Stimulated activated naive CD8-positive, alpha-beta T cell treated with anti-CD3 and anti-CD28 coated beads, Interleukin-15, Interleukin-2, amounts not matched to agents 100 ng/mL and 50 ng/mL, for 24 hours (primary cell): ENCODE data around the gene IKBKE.

Experiments
- H3K27ac Mint-ChIP-seq: one replicate; pipeline ENCODE4 v1.8.0; 2021; ENCODE audit warnings: mild to moderate bottlenecking, mixed read lengths
- H3K27me3 Mint-ChIP-seq: one replicate; pipeline ENCODE4 v1.8.0; 2021; ENCODE audit warnings: mixed read lengths
- H3K36me3 Mint-ChIP-seq: one replicate; pipeline ENCODE4 v1.8.0; 2021; ENCODE audit warnings: low read depth, mixed read lengths
- H3K4me1 Mint-ChIP-seq: one replicate; pipeline ENCODE4 v1.8.0; 2021; ENCODE audit warnings: low read depth, mixed read lengths
- H3K4me3 Mint-ChIP-seq: one replicate; pipeline ENCODE4 v1.8.0; 2021; ENCODE audit warnings: mild to moderate bottlenecking, mixed read lengths
- H3K9me3 Mint-ChIP-seq: one replicate; pipeline ENCODE4 v1.8.0; 2021; ENCODE audit warnings: mixed read lengths

IKBKE gene

DNA sequence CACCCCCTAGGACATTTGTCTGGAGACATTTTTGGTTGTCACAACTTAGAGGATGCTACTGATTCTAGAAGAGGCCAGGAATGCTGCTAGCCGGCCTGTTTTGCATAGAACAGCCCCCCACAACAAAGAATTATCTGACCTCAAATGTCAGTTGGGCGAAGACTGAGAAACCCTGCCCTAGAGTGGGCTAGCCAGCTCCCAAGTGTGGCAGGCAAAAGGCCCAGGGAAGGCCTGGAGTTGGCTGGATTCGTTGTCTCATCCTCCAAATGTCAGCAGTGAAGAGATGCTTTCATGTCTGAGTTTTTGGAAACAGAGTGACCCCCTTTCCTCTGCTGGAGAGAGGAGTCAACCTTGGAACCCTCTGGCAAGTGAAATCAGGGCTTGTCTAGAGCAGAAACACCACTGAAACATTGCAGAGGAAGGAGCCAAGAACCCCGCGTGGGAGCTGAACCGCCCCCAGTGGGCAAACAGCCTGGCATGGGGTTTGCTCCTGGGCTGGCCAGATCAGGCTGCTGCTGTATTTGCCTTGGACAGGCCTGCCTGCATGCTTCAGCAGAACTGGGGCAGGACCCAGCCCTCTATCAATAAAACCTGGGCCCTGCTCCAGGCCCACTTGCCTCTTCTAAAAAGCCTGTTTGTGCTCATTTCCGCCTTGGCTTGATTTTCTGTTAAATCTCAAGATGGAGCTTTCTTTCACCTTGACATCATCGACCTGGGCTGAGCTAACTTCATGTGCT lies 69.9 kb downstream of the IKBKE start:
- no peak overlapping the region for H3K4me3 Mint-ChIP-seq
- H3K27ac Mint-ChIP-seq = no peak overlapping the region
- peaks cover 4% of the 10 kb centered on the region for H3K36me3 Mint-ChIP-seq
- no peaks in the 10 kb centered on the region for H3K9me3 Mint-ChIP-seq
- no peaks in the 10 kb centered on the region for H3K27me3 Mint-ChIP-seq
- peaks cover 15% of the 10 kb centered on the region for H3K4me1 Mint-ChIP-seq

DNA sequence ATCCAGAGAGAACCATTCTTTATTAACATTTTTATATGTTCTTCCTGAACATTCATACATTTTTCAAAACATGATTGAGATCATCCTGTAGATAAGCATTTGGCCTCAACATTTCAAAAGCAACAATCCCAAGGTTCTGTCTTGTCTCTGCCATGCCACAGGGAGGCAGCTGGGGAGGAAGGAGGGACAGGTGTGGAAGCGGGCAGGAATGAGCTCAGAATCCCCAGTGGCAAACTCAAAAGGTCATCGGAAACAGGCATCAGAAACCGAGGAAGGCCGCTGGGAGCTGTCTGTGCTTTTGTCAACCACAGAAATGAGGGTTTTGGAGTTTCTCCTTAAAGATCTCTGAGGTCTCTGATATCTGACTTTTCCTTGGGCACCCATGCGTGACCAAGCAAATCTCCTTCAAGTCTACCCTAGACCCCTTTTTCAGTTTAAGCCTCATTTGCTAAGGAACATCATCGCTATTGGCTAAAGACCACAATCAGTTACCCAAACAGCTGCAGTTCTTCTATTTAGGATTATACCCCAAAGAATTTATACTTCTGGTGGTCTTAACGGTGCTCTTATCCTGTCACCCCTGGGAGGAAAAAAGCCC lies 71.1 kb downstream of the IKBKE start:
- peaks cover 4% of the 10 kb centered on the region for H3K36me3 Mint-ChIP-seq
- no peak overlapping the region for H3K4me3 Mint-ChIP-seq
- H3K4me1 Mint-ChIP-seq = peaks cover 25% of the 10 kb centered on the region
- H3K9me3 Mint-ChIP-seq = no peaks in the 10 kb centered on the region
- no peak overlapping the region for H3K27ac Mint-ChIP-seq
- H3K27me3 Mint-ChIP-seq = no peaks in the 10 kb centered on the region

DNA sequence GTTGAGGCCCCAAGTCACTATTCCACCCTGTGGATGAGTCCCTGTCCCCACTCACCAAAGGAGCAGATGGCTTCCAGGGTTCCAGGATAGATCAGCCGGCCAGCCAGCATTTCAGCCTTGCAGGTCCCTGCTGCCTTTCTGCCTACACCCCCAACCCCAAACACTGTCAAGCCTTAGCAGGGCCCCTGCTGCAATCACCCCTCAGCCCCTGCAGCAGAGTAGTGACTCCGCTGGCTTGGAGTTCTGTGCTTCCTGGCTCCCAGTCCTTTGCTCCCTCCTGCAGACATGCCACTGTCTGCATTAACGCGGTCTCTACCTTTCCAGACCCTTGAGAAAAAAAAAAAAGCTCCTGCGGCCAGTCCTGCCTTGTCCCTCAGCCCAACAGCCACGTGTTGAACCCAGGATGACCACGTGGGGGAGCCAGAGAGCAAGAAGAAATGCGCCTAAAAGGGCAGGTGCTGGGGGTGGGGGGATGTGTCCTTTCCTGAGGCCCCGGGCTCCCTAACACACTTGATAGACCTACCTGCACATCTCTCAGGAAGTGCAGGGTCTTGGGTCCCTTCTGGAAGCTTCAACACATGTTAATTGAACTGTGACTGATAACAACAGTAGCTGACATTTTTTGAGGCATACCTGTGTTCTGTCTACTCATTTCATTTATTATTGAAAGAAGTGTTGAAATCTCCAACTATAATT lies 74.4 kb downstream of the IKBKE start:
- Mint-ChIP-seq H3K4me1 (peaks cover 30% of the 10 kb centered on the region), H3K27me3 (no peaks in the 10 kb centered on the region), H3K27ac (no peak overlapping the region), H3K36me3 (no peaks in the 10 kb centered on the region), H3K9me3 (no peaks in the 10 kb centered on the region), H3K4me3 (no peak overlapping the region)

DNA sequence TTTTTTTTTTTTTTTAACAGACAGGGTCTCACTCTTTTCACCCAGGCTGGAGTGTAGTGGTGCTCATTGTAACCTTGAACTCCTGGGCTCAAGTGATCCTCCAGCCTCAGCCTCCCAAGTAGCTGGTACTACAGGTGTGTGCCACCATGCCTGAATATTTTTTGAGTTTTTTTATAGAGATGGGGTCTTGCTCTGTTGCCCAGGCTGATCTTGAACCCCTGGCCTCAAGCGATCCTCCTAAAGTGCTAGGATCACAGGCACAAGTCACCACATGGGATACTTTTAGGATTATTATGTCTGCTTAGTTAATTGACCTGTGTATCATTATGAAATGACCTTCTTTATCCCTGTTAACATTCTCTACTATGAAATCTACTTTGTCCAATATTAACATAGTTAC lies 75.1 kb downstream of the IKBKE start:
- Mint-ChIP-seq H3K9me3 (no peaks in the 10 kb centered on the region), H3K27me3 (no peaks in the 10 kb centered on the region), H3K4me1 (peaks cover 26% of the 10 kb centered on the region), H3K27ac (peak overlapping the region; percentile 56), H3K4me3 (no peak overlapping the region), H3K36me3 (no peaks in the 10 kb centered on the region)
